Inflammatory macrophage (primary cell): Measurements from ENCODE around the gene KCNK4.

Source experiments
- DNase-seq, 2 donors: peaks; one replicate each; pipeline ENCODE4 v3.0.0-alpha.2; 2020 to 2022

The KCNK4 gene

DNA sequence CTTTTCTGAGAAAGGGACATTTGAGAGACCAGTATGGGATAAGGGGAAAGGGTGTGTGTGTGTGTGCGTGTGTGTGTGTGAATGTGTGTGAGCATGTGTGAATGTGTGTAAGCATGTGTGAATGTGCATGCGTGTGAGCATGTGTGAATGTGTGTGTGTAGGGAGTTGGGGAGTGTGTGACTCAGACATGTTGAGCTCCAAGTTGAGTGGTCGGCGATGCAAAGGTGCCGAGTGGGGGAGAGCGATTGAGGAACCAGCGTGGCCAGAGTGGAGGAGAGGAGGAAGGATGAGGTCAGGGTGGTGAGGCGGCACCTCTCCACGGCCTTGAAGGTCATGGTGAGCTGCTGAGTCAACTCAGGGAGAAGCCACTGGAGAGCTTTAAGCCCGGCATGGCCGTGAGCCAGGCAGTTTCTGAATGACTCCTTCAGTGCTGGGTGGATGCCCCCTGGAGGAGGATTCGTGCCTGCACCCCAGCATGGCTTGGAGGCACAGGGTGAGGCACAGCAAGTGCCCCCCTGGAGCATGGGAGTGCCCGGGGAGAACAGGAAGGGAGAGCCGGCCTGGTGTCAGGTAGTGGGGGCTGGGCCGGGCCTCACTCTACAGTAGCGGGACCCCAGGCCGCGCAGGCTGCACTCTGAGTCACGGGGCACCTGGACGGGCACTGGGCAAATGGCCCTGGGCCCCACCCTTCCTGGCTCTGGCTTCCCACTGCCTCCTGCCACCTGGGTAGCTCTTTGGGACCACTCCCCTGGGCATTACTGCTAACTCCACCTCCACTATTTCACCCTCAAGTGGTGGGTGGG, 40.7 kb downstream of the KCNK4 start:
- peak; percentile 90 to 93 for DNase-seq

DNA sequence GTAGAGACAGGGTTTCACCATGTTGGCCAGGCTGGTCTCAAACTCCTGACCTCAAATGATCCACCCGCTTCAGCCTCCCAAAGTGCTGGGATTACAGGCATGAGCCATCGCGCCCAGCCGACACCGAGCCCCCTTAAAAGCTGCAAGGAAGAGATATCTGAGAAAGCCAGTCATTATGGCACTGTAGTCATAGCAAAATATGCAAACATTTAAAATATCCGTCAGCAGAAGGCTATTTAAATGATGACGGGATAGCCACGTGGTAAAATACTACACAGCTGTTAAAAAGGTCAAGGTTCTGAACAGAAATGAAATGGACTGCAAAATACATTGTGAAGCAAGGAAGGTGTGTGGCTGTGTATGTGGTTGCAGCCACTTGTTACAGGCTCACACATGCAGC, 42.5 kb downstream of the KCNK4 start:
- DNase-seq = no peak

DNA sequence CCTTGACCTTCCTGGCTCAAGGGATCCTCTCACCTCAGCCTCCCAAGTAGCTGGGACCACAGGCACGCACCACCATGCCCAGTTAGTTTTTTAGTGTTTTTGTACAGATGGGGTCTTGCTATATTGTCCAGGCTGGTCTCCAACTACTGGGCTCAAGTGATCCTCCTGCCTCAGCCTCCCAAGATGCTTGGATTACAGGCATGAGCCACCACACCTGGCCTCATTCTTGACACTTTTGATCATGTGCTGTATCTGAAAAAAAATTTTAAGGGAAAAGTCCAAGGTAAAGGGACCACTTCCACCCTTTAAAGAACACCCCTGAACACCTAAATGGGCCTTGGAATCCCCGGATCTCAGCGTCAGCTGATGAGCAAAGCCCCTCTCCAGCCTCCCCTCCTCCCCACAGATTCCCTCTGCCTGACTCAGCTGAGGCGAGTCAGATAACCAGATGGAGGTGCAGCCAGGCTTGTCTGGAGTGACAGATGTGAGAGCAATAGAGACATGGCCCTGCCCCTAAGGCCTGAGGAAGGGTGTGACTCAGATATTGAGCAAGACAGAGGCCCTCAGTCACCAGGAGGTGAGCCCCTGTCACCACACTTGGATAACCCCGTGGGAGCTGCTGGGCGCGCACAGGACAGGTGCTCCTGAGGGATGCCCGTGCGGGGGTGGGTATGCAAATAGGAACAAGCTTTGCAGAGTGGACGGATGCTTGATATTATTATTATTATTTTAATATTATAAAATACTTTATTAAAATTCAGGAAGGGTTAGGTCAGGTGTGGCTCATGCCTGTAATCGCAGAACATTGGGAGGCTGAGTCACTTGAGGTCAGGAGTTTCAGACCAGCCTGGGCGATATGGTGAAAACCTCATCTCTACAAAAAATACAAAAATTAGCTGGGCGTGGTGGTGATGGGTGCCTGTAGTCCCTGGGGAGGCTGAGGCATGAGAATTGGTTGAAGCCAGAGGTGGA, 43.9 kb downstream of the KCNK4 start:
- DNase-seq = peak; percentile 68 to 80

DNA sequence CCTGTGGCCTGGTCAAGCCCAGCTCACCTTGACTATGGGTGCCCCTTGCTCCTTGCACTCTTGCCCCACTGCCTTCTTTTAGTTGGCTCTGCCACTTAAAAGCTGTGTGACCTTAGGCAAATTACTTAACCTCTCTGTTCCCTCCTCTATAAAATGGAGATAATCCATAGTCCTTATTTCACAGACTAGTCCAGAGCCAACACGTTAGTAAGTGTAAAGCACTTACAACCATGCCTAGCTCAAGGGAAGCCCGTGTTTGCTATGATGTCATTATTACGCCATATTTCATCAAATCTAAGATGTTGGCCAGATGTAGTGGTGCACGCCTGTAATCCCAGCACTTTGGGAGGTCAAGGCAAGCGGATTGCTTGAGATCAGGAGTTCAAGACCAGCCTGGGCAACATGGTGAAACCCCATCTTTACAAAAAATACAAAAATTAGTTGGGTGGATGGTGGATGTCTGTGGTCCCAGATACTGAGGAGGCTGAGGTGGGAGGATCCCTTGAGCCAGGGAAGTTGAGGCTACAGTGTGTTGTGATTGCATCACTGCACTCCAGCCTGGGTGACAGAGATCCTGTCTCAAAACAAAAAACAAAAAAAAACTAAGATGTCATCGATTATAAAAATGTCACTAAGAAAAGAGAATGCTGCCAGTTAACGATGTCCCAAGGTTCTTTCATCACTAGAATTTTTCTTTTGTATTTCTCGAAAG, 46.6 kb downstream of the KCNK4 start:
- DNase-seq = no peak

DNA sequence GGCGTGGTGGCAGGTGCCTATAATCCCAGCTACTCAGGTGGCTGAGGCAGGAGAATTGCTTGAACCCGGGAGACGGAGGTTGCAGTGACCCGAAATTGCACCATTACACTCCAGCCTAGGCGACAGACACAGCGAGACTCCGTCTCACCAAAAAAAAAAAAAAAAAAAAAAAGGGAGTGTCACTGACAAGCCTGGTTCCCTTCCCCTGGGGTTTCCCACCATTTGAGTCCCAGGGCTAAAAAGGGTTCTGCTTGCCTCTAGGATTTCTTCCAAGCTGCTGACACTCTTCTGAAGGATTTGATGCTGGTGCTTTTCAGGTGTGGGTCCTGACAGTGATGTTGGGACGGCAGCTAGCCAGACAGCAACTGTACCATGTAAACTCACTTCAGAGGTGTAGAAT, 47.6 kb downstream of the KCNK4 start:
- DNase-seq = no peak

DNA sequence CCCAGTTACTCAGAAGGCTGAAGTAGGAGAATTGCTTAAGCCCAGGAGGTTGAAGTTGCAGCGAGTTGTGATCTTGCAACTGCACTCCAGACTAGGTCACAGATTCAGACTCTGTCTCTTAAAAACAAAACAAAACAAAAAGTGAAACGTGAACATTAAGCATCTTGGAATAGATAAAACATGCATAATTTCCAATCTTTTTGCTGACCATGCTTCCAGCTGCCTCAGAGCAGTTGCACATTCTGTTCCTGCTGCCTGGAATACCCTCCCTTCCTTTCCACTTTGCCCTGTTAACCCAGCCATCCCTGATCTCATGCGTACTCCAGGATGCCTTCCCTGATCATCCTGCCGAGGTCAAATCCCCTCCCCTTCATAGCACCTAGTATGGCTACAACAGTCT, 48.2 kb downstream of the KCNK4 start:
- no peak for DNase-seq

DNA sequence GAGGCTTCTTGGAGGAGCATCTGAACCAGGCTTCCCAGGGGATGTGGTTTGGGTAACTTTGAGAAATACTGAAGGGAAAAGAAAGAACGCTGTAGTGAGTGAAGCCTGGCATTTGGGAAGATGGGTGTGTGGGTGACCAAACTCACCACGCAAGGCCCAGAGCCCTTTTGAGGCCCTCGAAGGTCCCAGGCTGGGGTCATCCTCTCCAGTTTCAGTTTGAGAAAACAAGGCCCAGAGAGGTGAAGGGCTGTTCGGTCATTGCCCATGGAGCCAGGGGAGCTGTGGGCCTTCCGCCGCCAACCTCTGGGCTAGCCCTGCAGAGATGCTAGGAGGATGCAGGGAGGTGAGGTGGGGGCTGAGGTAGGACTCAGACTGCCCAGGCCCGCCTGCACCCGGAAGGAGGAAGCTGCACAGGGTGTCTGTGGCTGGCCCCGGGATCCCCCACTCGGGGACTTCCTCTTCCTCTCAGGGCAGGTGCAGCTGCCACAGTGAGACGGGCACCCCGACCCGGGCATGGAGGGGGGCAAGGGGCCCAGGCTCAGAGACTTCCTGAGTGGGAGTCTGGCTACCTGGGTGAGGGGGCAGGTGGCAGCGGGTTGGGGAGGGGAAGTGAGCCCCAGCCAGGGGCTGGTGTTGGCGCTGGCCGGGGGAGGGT, 48.8 kb downstream of the KCNK4 start, which contains the start of gene CCDC88B:
TSS of gene CCDC88B (plus strand) at position 451 of the 655 bp plus-strand sequence. CDS start at position 514, 63 bp downstream.
- peak; percentile 59 to 73 for DNase-seq

DNA sequence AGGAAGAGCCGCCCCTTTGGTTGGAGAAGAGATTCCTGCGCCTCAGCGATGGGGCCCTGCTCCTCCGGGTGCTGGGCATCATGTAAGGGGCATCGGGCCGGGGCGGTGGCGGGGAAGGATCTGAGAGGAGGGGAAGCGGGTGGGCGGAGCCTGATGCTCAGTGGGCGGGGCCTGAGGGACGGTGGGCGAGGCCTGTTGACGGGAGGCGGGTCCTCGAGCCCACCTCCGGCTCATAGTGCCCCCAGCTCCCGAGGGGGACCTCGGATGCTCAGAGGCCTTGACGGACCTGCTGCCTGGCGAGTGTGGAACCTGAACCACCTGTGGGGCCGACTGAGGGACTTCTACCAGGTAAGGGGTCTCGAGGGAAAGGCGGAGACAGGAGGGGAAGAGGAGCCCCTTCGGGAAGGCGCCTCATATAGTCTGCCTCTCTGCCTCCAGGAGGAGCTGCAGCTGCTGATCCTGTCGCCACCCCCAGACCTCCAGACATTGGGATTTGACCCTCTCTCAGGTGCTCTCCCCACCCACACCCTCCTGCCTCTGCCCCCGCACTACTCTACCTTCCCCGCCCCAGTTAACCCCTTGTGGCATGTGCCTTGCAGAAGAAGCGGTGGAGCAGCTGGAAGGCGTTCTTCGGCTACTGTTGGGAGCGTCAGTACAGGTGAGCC, 49.7 kb downstream of the KCNK4 start:
- peak; percentile 47 to 52 for DNase-seq

DNA sequence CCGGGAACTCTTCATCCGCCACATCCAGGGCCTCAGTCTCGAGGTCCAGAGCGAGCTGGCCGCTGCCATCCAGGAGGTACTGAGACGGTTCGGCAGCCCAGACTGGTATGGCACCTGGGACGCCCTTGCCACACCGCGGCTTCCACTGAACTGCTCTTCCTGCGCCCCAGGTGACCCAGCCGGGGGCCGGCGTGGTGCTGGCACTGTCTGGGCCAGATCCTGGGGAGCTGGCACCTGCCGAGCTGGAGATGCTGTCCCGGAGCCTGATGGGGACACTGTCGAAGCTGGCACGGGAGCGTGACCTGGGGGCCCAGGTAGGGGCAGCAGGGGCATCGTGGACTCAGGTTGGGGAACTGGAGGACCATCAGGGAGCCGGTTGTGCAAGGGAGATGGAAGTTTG, 50.3 kb downstream of the KCNK4 start:
- no peak for DNase-seq

DNA sequence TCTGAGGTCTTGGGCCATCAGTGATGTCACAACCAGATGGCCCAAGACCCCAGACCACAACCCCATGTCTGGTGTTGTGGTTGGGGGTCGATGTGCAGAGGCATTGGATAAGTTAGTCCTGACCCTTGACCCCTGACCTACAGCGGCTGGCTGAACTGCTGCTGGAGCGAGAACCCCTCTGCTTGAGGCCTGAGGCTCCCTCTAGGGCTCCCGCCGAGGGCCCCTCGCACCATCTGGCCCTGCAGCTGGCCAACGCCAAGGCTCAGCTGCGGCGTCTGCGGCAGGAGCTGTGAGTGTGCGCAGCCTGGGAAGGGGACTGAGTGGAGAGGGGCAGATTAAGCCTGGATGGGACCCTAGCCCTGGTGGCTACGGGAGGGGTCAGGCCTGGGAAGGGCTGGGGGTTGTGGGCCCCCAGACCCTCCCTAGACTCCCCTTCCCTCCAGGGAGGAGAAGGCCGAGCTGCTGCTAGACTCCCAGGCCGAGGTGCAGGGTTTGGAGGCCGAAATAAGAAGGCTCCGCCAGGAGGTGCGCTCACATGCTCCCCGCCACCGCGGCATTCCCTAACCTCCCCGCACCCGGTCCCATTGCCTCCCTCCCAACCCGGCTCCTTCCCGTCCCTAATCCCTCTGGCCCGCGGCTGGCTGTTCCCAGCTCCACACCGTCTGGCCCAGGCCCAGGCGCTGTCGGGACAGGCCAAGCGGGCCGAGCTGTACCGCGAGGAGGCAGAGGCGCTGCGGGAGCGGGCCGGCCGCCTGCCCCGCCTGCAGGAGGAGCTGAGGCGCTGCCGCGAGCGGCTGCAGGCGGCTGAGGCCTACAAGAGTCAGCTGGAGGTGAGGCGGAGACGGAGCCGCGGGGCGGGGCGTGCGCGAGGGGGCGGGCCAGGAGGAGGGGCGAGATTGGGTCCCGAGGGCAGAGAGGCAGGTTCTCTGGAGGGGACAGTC, 51.0 kb downstream of the KCNK4 start:
- peak; percentile 89 to 91 for DNase-seq

DNA sequence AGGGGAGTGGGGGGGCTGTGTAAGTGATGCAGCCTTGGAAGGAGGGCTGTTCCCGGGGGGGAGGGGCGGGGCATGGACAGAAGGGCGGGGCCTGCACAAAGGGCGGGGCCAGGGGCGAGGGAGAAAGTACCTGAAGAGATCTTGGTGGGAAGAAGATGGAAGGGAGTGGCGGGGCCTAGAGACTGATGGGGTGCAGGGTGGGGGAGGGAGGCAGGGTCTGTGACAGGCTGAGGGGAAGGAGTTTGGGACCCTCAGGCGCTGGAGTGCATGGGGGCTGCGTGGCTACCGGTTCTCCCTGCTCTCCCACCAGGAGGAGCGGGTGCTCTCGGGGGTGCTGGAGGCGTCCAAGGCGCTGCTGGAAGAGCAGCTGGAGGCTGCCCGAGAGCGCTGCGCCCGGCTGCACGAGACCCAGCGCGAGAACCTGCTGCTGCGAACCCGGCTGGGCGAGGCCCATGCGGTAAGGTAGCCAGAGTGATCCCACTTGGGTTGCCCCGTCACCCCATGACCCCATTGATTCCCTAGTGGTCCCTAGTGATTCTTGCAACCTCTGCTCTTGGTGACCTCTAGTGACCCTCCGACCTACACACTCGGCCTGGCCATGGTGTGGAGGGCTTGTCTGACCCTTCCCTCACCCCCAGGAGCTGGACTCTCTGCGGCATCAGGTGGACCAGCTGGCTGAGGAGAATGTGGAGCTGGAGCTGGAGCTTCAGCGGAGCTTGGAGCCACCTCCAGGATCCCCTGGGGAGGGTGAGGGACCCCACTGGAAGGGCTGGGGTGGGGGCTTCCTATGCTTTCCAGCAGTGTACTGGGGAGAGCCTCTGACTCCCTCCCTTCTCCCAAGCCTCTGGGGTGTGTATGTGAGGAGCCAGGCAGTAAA, 52.0 kb downstream of the KCNK4 start:
- DNase-seq = no peak

DNA sequence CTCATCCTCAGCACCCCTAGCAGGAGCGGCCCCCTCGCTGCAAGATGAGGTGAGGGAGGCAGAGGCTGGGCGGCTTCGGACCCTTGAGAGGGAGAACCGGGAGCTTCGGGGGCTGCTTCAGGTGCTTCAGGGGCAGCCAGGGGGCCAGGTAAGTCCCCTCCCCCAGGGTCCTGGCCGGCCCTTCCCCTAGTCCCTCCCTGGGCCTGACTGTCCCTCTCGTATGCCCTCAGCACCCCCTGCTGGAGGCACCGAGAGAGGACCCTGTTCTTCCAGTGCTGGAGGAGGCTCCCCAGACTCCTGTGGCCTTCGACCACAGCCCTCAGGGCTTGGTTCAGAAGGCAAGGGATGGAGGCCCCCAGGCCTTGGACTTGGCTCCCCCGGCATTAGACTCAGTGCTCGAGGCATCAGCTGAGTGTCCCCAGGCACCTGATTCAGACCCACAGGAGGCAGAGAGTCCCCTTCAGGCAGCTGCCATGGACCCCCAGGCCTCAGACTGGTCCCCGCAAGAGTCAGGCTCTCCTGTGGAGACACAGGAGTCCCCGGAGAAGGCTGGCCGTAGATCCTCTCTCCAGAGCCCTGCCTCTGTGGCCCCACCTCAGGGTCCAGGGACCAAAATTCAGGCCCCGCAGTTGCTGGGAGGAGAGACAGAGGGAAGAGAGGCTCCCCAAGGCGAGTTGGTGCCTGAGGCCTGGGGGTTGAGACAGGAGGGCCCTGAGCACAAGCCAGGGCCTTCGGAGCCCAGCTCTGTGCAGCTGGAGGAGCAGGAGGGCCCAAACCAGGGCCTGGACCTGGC, 52.9 kb downstream of the KCNK4 start:
- DNase-seq = peak in 1 of 2 donors; percentile 13

DNA sequence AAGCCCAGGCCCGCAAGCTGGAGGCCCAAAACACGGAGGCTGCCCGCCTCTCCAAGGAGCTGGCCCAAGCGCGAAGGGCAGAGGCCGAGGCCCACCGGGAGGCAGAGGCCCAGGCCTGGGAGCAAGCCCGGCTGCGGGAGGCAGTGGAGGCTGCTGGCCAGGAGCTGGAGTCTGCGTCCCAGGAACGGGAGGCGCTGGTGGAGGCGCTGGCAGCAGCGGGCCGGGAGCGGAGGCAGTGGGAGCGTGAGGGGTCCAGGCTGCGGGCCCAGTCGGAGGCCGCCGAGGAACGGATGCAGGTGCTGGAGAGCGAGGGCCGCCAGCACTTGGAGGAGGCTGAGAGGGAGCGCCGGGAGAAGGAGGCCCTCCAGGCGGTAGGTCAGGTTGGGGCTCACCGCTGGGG, 53.7 kb downstream of the KCNK4 start:
- DNase-seq = no peak

DNA sequence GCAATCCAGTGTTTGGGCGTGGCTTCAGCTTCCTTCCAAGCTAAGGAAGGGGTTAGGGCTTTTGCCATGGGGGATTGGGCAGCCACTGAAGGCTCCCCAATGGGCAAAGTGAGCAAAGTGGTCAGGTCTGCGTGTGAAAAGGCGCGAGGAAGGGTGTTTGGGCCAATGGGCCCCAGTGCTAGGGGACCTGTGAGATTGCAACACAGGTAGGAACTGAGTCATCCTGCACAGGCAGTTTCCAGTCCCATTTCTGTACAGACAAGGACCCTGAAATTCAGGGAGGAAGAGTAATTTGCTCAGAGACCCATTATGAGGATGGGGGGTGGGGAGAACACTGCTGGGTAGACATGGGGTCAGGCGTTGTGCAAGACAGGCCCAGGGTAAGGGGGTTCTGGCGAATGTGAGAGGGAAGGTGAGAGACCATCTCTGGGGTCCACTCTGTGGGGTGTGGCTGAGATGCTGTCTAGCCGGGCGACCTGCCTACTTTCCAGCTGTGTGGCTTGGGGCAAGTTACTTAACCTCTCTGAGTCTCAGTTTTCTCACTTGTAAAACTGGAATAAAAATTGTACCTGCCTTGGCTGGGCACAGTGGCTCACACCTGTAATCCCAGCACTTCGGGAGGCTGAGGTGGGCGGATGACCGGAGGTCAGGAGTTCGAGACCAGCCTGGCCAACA, 56.2 kb downstream of the KCNK4 start:
- no peak for DNase-seq

DNA sequence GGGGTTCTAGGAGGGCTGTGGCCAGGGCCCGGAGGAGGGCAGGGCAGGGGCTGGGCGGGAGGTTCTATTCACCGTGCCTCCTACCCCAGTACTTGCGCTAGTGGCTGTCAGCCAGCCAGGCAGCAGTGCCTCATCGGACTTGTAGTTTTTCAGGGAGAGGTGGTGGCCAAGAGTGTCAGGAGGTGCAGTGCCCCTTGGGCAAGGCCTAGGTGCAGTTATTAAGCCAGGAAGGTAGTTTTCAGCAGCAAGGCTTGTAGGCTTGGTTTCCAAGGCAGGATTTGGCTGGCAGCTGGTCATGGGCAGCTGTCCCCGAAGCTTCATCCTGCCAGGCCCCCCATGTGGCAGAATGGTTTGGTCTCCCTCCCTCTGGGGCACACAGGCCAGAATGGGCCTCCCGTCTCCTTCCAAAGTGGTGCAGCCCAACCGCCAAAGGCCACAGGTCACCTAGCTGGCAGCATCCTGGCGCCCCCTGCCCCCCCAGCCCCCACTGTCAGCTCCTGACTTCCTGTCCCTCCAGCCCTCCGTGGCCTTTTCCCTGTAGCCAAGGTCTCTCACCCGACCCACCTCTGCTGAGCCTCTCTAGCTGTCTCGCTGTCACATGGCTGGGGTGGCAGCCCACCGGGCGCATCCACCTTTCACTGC, 57.4 kb downstream of the KCNK4 start:
- DNase-seq = no peak

DNA sequence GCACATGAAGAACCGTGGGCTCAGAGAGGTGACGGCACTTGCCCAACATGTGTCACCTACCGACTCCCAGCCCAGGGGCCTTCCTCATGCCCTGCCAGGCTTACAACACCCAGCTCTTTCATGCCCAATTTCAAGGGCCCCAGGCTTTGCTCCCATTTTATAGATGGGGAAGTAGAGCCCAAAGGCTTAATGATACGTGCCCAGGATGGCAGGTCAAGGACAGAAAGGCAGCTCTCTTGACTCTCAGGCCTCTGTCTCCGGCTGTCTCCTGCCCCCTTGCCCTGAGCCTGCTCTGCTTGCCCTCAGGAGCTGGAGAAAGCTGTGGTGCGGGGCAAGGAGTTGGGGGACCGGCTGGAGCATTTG, 57.9 kb downstream of the KCNK4 start:
- DNase-seq = no peak

DNA sequence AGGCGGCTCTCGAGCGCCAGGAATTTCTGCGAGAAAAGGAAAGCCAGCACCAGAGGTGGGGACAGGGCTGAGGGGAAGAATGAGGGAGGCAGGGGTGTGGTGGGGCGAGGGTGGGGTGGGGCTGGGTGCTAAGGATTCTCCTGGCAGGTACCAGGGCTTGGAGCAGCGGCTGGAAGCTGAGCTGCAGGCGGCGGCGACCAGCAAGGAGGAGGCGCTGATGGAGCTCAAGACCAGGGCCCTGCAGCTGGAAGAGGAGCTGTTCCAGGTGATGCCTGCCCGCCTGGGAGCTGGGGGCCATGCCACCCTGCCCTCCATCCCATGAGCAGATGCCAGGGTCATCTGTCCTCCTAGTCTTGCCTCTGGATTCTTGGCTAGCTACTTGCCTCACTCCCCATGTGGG, 58.3 kb downstream of the KCNK4 start:
- no peak for DNase-seq
